ENCODE results near the gene SPATA31D1.

DNA sequence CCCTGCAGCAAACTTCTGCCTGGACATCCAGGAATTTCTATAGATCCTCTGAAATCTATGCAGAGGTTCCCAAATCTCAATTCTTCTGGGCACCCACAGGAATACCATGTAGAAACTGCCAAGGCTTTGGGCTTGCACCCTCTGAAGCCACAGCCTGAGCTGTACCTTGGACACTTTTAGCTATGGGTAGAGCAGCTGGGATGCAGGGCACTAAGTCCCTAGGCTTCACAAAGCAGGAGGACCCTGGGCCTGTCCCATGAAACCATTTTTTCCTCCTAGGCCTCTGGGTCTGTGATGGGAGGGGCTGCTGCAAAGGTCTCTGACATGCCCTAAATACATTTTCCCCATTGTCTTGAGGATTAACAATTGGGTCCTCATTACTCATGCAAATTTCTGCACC lies 32.9 kb upstream of the SPATA31D1 start:
- TF ChIP-seq, protein P1, sequence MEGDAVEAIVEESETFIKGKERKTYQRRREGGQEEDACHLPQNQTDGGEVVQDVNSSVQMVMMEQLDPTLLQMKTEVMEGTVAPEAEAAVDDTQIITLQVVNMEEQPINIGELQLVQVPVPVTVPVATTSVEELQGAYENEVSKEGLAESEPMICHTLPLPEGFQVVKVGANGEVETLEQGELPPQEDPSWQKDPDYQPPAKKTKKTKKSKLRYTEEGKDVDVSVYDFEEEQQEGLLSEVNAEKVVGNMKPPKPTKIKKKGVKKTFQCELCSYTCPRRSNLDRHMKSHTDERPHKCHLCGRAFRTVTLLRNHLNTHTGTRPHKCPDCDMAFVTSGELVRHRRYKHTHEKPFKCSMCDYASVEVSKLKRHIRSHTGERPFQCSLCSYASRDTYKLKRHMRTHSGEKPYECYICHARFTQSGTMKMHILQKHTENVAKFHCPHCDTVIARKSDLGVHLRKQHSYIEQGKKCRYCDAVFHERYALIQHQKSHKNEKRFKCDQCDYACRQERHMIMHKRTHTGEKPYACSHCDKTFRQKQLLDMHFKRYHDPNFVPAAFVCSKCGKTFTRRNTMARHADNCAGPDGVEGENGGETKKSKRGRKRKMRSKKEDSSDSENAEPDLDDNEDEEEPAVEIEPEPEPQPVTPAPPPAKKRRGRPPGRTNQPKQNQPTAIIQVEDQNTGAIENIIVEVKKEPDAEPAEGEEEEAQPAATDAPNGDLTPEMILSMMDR (IDR thresholded peaks at IDR 0.05): no peak
- no peak for TF ChIP-seq ZFX (IDR thresholded peaks at IDR 0.05; ENCODE audit: borderline replicate concordance)

Data from 22Rv1 (cell line).